AG04449 (cell line): ENCODE data around the gene HRCT1.
A peak's percentile ranks its signal among the peaks of the same experiment; 100 is the strongest.
"Not testable (repeated sequence)": the region's sequence is repeated elsewhere in the genome, so short reads cannot be mapped to it uniquely, and the experiment has no call there.

Experiments
- CTCF ChIA-PET: fragments of 350-600 bp; formaldehyde crosslinking; extraction: SDS; loops from one replicate; lab custom pipeline; 2021; ENCODE audit warnings: antibody characterized with exemption; lab: Yijun Ruan, JAX
- POLR2A ChIA-PET: fragments of 400-600, 350-600 bp; formaldehyde crosslinking; extraction: SDS; loops from one replicate; lab custom pipeline; 2020; ENCODE audit warnings: antibody characterized with exemption, inconsistent platforms; lab: Yijun Ruan, JAX
- DNase-seq: peaks from one replicate; pipeline ENCODE4 v3.0.0-alpha.2; 2010; ENCODE audit warnings: low read depth, low spot score
- H3K4me3 ChIP-seq: 2 replicates; pipeline ENCODE4 v1.5.1; 2011; ENCODE audit warnings: low read depth, mild to moderate bottlenecking, control low read depth, low read length
- TF ChIP-seq, protein P1 (sequence below): IDR thresholded peaks from one replicate; pipeline ENCODE4 v1.5.1; 2011; ENCODE audit warnings: mild to moderate bottlenecking, moderate library complexity, low read length, control low read depth, inconsistent platforms; ENCODE audit not compliant: insufficient read depth; ENCODE audit errors: missing control alignments

HRCT1 gene

DNA sequence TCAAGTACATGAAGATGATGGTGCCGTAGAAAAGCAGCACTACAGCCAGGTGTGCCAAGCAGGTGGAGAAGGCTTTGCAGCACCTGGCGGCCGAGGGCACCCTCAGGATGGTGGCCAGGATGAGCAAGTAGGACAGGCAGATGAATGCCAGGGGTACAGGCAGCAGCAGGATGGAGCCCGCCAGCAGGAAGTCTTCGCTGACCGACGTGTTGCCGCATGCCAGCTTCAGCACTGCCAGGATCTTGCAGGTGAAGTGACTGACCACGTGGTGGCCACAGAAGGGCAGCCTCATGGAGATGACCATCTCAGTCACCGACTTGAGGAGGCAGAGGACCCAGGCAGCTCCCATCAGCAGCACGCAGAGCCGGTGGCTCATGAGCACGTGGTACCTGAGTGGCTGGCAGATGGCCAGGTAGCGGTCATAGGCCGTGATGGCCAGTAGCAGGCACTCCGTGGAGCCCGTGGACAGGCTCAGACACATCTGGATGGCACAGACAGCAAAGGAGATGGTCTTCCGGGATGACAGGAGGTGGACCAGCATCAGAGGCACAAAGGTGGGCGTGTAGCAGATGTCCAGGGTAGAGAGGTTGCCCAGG is 36.3 kb upstream of the HRCT1 start:
- ChIA-PET POLR2A (no interaction called here), CTCF (interaction anchor here (0.7 to 3.4 kb wide), 4 partner anchors 8 to 79 kb away, joined by 3 to 33 read pairs (median 6); no protein-coding TSS in a partner anchor)
- H3K4me3 ChIP-seq = no peak overlapping the region
- TF ChIP-seq, protein P1, sequence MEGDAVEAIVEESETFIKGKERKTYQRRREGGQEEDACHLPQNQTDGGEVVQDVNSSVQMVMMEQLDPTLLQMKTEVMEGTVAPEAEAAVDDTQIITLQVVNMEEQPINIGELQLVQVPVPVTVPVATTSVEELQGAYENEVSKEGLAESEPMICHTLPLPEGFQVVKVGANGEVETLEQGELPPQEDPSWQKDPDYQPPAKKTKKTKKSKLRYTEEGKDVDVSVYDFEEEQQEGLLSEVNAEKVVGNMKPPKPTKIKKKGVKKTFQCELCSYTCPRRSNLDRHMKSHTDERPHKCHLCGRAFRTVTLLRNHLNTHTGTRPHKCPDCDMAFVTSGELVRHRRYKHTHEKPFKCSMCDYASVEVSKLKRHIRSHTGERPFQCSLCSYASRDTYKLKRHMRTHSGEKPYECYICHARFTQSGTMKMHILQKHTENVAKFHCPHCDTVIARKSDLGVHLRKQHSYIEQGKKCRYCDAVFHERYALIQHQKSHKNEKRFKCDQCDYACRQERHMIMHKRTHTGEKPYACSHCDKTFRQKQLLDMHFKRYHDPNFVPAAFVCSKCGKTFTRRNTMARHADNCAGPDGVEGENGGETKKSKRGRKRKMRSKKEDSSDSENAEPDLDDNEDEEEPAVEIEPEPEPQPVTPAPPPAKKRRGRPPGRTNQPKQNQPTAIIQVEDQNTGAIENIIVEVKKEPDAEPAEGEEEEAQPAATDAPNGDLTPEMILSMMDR = no peak
- DNase-seq = no peak

DNA sequence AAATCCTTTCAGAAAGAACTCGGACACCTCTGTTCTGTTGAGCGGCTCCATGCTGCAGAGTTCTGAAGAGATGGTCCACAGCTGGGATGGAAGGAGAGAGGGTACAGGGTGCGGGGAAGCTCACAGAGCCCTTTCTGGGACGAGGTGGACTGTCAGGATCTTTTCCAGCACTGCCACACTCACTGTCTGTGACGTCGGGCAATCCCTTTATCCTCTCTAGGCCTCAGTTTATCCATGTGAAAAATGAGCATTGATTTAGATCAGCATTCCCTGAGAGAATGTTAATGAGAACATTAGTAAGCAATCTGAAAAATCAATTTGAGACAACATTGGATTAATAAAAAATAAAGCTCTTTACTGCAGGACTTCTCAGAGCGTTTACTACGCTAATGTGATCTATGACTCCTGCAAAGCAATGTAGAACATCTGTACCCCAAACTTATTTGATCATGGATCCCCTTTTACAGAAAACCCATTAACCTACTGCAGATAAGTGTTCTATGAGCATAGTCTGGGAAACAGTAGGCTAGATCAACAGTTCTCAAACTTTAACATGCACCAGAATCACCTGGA is 35.6 kb upstream of the HRCT1 start, which contains the start of gene OR13J1:
OR13J1 (minus strand) TSS at position 51 of the 573 bp plus-strand sequence; CDS start at position 51, 0 bp downstream.
- DNase-seq = no peak
- ChIA-PET CTCF (interaction anchor here (0.9 to 3.4 kb wide), 4 partner anchors 11 to 80 kb away, joined by 3 to 33 read pairs (median 4); no protein-coding TSS in a partner anchor), POLR2A (no interaction called here)
- H3K4me3 ChIP-seq = no peak within 1 kb of the TSS
- TF ChIP-seq, protein P1 = no peak

- TF ChIP-seq, protein P1 = no peak
- H3K4me3 ChIP-seq = no peak overlapping the region
- ChIA-PET POLR2A (no interaction called here), CTCF (interaction anchor here (0.9 to 3.4 kb wide), 6 partner anchors 10 to 81 kb away, joined by 3 to 33 read pairs (median 4); no protein-coding TSS in a partner anchor)
- DNase-seq = no peak
Observed at GRCh38 chr9:35871545-35871944, 34.5 kb upstream of the HRCT1 start.

GRCh38 chr9:35872505-35872904 is 33.5 kb upstream of the HRCT1 start:
- ChIA-PET CTCF (interaction anchor here (0.9 to 3.4 kb wide), 7 partner anchors 9 to 84 kb away, joined by 3 to 33 read pairs (median 4); no protein-coding TSS in a partner anchor), POLR2A (no interaction called here)
- H3K4me3 ChIP-seq = no peak overlapping the region
- DNase-seq = no peak
- TF ChIP-seq, protein P1 = no peak

GRCh38 chr9:35882263-35882848 is 23.6 kb upstream of the HRCT1 start:
- ChIA-PET CTCF (interaction anchor here (0.6 to 3.0 kb wide), 61 partner anchors 9 to 235 kb away, joined by 3 to 131 read pairs (median 5); partner anchors contain the start of genes FAM221B, HINT2, HRCT1 and NPR2), POLR2A (interaction anchor here (1.0 kb wide), 1 partner anchor 92 kb away, joined by 3 read pairs; no protein-coding TSS in a partner anchor)
- DNase-seq = no peak
- TF ChIP-seq, protein P1 = peak; percentile 93
- no peak overlapping the region for H3K4me3 ChIP-seq

GRCh38 chr9:35882996-35883395 is 23.0 kb upstream of the HRCT1 start:
- TF ChIP-seq, protein P1 = no peak
- no peak overlapping the region for H3K4me3 ChIP-seq
- ChIA-PET POLR2A (no interaction called here), CTCF (interaction anchor here (0.6 to 3.0 kb wide), 36 partner anchors 8 to 222 kb away, joined by 3 to 131 read pairs (median 6); partner anchors contain the start of genes FAM221B, HINT2, NPR2 and OR13J1)
- DNase-seq = no peak

GRCh38 chr9:35884908-35885307 is 21.1 kb upstream of the HRCT1 start:
- H3K4me3 ChIP-seq, DNase-seq: not testable (repeated sequence)
- ChIA-PET CTCF (interaction anchor here (1.4 to 2.6 kb wide), 3 partner anchors 59 to 97 kb away, joined by 4 to 9 read pairs (median 6); no protein-coding TSS in a partner anchor), POLR2A (interaction anchor here (0.7 kb wide), 2 partner anchors 21 to 270 kb away, joined by 3 read pairs; no protein-coding TSS in a partner anchor)
